Adrenal gland (tissue), 12 donors: ENCODE data around the gene POT1. TPM values are rescaled to one million over a fixed set of nuclear protein-coding genes. Genes with fewer than 3 reads are reported as not detected.

ENCODE experiments used
- DNase-seq, 7 donors: peaks; one replicate each; pipeline ENCODE4 v3.0.0-alpha.2; 2019 to 2020
- H3K27ac ChIP-seq, 5 donors: fragments of 200-600 bp; sonication (generic) in 4 of 5; 1 replicate in 3 of 5; 2 replicates in 2 of 5; pipeline versions ENCODE4 v1.5.1 to v1.8.0; 2016 to 2020; ENCODE audit warnings: mild to moderate bottlenecking in 1 of 5
- H3K27me3 ChIP-seq: fragments of 200-600 bp; 2 replicates; pipeline ENCODE4 v1.8.0; 2021
- H3K36me3 ChIP-seq, 2 donors: fragments of 200-600 bp; replicated peaks in 1 of 2; 1 replicate in 1 of 2; 2 replicates in 1 of 2; pipeline versions ENCODE4 v1.5.1 to v1.8.0; 2018 to 2022
- H3K4me1 ChIP-seq, 2 donors: fragments of 200-600 bp; replicated peaks in 1 of 2; 1 replicate in 1 of 2; 2 replicates in 1 of 2; pipeline versions ENCODE4 v1.5.1 to v1.8.0; 2018 to 2021
- H3K4me3 ChIP-seq, 4 donors: fragments of 200-600 bp; sonication (generic) in 3 of 4; one replicate each; pipeline ENCODE4 v1.5.1; 2016 to 2018
- H3K9me3 ChIP-seq, 3 donors: fragments of 200-600 bp; sonication (generic) in 1 of 3; replicated peaks in 1 of 3; 1 replicate in 2 of 3; 2 replicates in 1 of 3; pipeline versions ENCODE4 v1.5.1 to v1.8.0; 2016 to 2021
- CTCF ChIP-seq, 6 experiments: fragments of 450-650 bp in 4 of 6; fragments of 200-600 bp in 2 of 6; sonication (generic) in 1 of 6; IDR thresholded peaks; 1 replicate in 5 of 6; 2 replicates in 1 of 6; pipeline versions ENCODE4 v1.5.1 to v1.8.0; 2016 to 2021; ENCODE audit warnings: antibody characterized with exemption in 6 of 6, mild to moderate bottlenecking in 2 of 6, moderate library complexity in 1 of 6
- POLR2A ChIP-seq, 2 donors: fragments of 450-650 bp; IDR thresholded peaks; one replicate each; pipeline ENCODE4 v1.6.1; 2017; ENCODE audit warnings: antibody characterized with exemption in 2 of 2, mild to moderate bottlenecking in 2 of 2, moderate library complexity in 1 of 2
- WGBS, 4 donors: extraction: QIAGEN DNeasy Blood & Tissue Kit in 2 of 4; methylation state at CpG; one replicate each; pipeline versions ENCODE4 v1.1.5 to v1.1.7; 2013 to 2017; 5-methylcytosine and 5-hydroxymethylcytosine counted together
- intact Hi-C, 2 donors: fragments of 100-400 bp; cut with DNase I; formaldehyde crosslinking; loops; one replicate each; pipeline versions ENCODE4 v1.14.1 to v1.15.0; 2022 to 2023
- polyA plus RNA-seq, 3 donors: library from polyadenylated mRNA; stranded (reverse); fragments of 200-250 nt in 2 of 3; fragments of 350-450 nt in 1 of 3; fragmentation: Illumina TruSeq in 1 of 3; extraction: RNeasy Lipid Tissue Mini Kit (QIAGEN cat#74804) in 1 of 3; gene quantifications; one replicate each; pipeline ENCODE4 v1.2.3, GENCODE V29; 2013 to 2014
- total RNA-seq, 9 donors: library from RNA; depleted of rRNA in 4 of 9; stranded (reverse); fragments of >200 nt in 4 of 9; fragments of 120-200 nt in 1 of 9; fragmentation: NEBNext Ultra II Directional in 1 of 9; extraction: Animal tissue kit (Norgen Biotek cat#: 25700) in 1 of 9; gene quantifications; one replicate each; pipeline versions ENCODE4 v1.1.0 to v1.2.4, GENCODE V29; 2013 to 2023
- donor health status: healthy with polysubstance abuse.
- donor health status: Bipolar disorder and iron deficiency.
- donor health status: DM: yes; HTN: yes; CAD: no.
- donor health status: DM: no; HTN: no; CAD: no.
- donor health status: DM: no; HTN: no; CAD: no.
- donor health status: DM: yes; HTN: yes; CAD: no.

The POT1 gene
- total and polyA plus RNA-seq, 12 donors: 7.0 to 39.7 (median 27.7) TPM

DNA sequence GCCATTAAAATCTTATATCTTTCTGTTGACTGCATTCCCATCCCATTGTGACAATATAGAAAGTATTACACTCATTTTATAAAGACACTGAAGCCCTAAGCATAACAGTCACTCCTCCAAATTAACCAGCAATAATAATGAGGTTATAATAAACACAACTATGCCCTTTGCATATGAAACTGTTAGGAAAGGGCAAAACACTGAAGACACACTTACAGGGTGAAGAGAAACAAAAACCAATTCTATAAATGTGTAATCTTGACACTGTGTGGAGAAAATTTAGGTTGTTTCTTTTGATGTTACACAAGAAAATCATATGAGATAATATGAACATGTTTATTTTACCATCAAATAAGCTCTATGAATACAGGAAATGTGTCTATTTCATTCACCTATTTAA, 150.0 kb downstream of the POT1 start:
- Histone ChIP-seq H3K36me3 (no peaks in the 10 kb centered on the region), H3K4me1 (no peaks in the 10 kb centered on the region), H3K9me3 (no peaks in the 10 kb centered on the region), H3K4me3 (no peak overlapping the region), H3K27me3 (no peaks in the 10 kb centered on the region), H3K27ac (no peak overlapping the region)
- intact Hi-C loops: no loop called here
- no peak for DNase-seq
- TF ChIP-seq POLR2A (IDR thresholded peaks at IDR 0.05): no peak

GRCh38 chr7:124779194-124779593, 150.4 kb downstream of the POT1 start:
- Histone ChIP-seq H3K27me3 (no peaks in the 10 kb centered on the region), H3K36me3 (no peaks in the 10 kb centered on the region), H3K27ac (no peak overlapping the region), H3K9me3 (no peaks in the 10 kb centered on the region), H3K4me3 (no peak overlapping the region), H3K4me1 (no peaks in the 10 kb centered on the region)
- intact Hi-C loops: no loop called here
- no peak for TF ChIP-seq CTCF (IDR thresholded peaks at IDR 0.05)
- no peak for TF ChIP-seq POLR2A (IDR thresholded peaks at IDR 0.05)
- 57 to 75% (median 61%) methylated on average over 3 of the region's 3 CpGs for WGBS, 4 donors
- DNase-seq: no peak

DNA sequence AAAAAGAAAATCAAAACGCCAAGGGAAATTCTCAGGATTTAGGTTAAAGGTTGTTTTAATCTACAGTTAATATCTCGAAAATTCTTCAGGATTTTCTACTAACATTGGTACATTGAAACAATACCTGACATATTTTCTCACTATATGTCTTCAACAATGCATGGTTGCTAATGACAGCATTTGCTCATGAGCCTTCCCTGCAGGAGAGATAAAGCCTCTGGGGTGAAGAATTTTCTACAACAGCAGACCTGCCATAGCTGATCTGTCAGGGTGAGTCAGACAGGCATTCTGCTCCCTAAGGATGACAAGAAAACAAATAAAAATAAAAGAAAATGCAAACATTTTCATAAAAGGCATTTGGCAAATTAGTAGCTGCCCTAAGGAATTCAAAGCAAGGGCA, 152.4 kb downstream of the POT1 start:
- intact Hi-C loops: no loop called here
- 63 to 73% (median 66%) methylated on average over 2 of the region's 2 CpGs for WGBS, 4 donors
- no peak for TF ChIP-seq CTCF (IDR thresholded peaks at IDR 0.05)

GRCh38 chr7:124776153-124776552, 153.5 kb downstream of the POT1 start:
- no peak overlapping the region for H3K27ac ChIP-seq
- H3K27me3 ChIP-seq: no peaks in the 10 kb centered on the region
- DNase-seq: no peak
- TF ChIP-seq POLR2A (IDR thresholded peaks at IDR 0.05) (no peak), CTCF (IDR thresholded peaks at IDR 0.05) (no peak)
- 37 to 49% (median 40%) methylated on average over 2 of the region's 2 CpGs for WGBS, 4 donors
- H3K4me1 ChIP-seq: no peaks in the 10 kb centered on the region
- H3K4me3 ChIP-seq: no peak overlapping the region
- H3K36me3 ChIP-seq: no peaks in the 10 kb centered on the region
- no peaks in the 10 kb centered on the region for H3K9me3 ChIP-seq
- intact Hi-C loops: no loop called here

More for the DNA sequence above, 152.4 kb downstream of the POT1 start:
- no peak overlapping the region for H3K27ac ChIP-seq
- H3K4me1 ChIP-seq: no peaks in the 10 kb centered on the region
- DNase-seq: no peak
- H3K36me3 ChIP-seq: no peaks in the 10 kb centered on the region
- H3K9me3 ChIP-seq: no peaks in the 10 kb centered on the region
- H3K27me3 ChIP-seq: no peaks in the 10 kb centered on the region
- no peak overlapping the region for H3K4me3 ChIP-seq

DNA sequence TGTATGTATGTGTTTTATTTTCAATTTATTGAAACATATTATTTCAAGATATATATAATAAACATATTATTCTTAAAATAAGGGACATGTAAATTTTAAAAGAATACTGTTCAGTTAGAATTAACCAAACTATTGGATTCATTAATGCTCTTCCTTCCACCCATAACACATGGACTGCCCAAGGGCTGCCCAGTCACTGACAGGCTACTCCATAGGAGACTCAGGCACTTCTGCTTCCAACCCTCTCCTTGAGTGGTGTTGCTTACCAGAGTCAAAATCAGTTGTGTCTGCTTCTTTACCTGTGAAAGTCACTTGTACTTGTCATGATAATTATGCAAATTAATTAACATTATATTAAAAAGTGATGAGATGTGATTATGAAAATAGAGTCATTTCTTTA, 154.2 kb downstream of the POT1 start:
- Histone ChIP-seq H3K27ac (no peak overlapping the region), H3K4me1 (no peaks in the 10 kb centered on the region), H3K27me3 (no peaks in the 10 kb centered on the region), H3K36me3 (no peaks in the 10 kb centered on the region), H3K9me3 (no peaks in the 10 kb centered on the region), H3K4me3 (no peak overlapping the region)
- DNase-seq: no peak
- TF ChIP-seq CTCF (IDR thresholded peaks at IDR 0.05) (no peak), POLR2A (IDR thresholded peaks at IDR 0.05) (no peak)
- intact Hi-C loops: no loop called here
